Neuronal stem cell (in vitro differentiated cells): Measurements from ENCODE around the gene C10orf67.

Experiments
- DNase-seq: peaks from one replicate; pipeline ENCODE4 v3.0.0-alpha.2; 2013; ENCODE audit warnings: low spot score
- H2AFZ ChIP-seq: one replicate; pipeline ENCODE4 v1.6.1; 2013; ENCODE audit warnings: mild to moderate bottlenecking, low read length, inconsistent platforms
- H2AK5ac ChIP-seq: 2 replicates; pipeline ENCODE4 v1.6.1; 2013; ENCODE audit warnings: low read depth, mild to moderate bottlenecking, inconsistent platforms, low read length, moderate library complexity, mixed read lengths
- H2BK120ac ChIP-seq: 2 replicates; pipeline ENCODE4 v1.6.1; 2013; ENCODE audit warnings: low read depth, mild to moderate bottlenecking, inconsistent platforms, low read length, moderate library complexity, mixed read lengths
- H2BK12ac ChIP-seq: one replicate; pipeline ENCODE4 v1.6.1; 2013; ENCODE audit warnings: low read length, inconsistent platforms
- H2BK15ac ChIP-seq: 2 replicates; pipeline ENCODE4 v1.6.1; 2013; ENCODE audit warnings: mild to moderate bottlenecking, low read length, inconsistent platforms, mixed read lengths
- H2BK5ac ChIP-seq: one replicate; pipeline ENCODE4 v1.6.1; 2013; ENCODE audit warnings: inconsistent platforms, mild to moderate bottlenecking, low read length, moderate library complexity
- H3K14ac ChIP-seq: one replicate; pipeline ENCODE4 v1.6.1; 2013; ENCODE audit warnings: low read length, inconsistent platforms
- H3K18ac ChIP-seq: 2 replicates; pipeline ENCODE4 v1.6.1; 2013; ENCODE audit warnings: low read length, inconsistent platforms
- H3K23ac ChIP-seq: 2 replicates; pipeline ENCODE4 v1.6.1; 2013; ENCODE audit warnings: low read depth, mild to moderate bottlenecking, mixed read lengths, low read length, inconsistent platforms; ENCODE audit not compliant: poor library complexity
- H3K27ac ChIP-seq: replicated peaks from 3 replicates; pipeline ENCODE4 v1.5.1; 2013; ENCODE audit warnings: low read length, inconsistent platforms
- H3K27me3 ChIP-seq, 3 experiments: 2 replicates each; pipeline ENCODE4 v1.6.1; 2013; ENCODE audit warnings: low read length in 3 of 3, mild to moderate bottlenecking in 2 of 3, inconsistent platforms in 1 of 3, low read depth in 1 of 3, mixed read lengths in 1 of 3, moderate library complexity in 1 of 3; ENCODE audit not compliant: control insufficient read depth in 3 of 3, insufficient read depth in 3 of 3
- H3K36me3 ChIP-seq, 2 donors: replicated peaks in 1 of 2; 2 replicates each; pipeline ENCODE4 v1.6.1; 2013; ENCODE audit warnings: low read length in 2 of 2; ENCODE audit not compliant: control insufficient read depth in 2 of 2, insufficient read depth in 2 of 2
- H3K4ac ChIP-seq: 2 replicates; pipeline ENCODE4 v1.6.1; 2013; ENCODE audit warnings: inconsistent platforms, mild to moderate bottlenecking, low read length, moderate library complexity
- H3K4me1 ChIP-seq, 2 donors: 1 replicate in 1 of 2; 2 replicates in 1 of 2; pipeline ENCODE4 v1.6.1; 2013; ENCODE audit warnings: low read length in 2 of 2, low read depth in 1 of 2; ENCODE audit not compliant: control insufficient read depth in 2 of 2, insufficient read depth in 1 of 2
- H3K4me2 ChIP-seq: one replicate; pipeline ENCODE4 v1.6.1; 2013; ENCODE audit warnings: mild to moderate bottlenecking, low read length, inconsistent platforms; ENCODE audit not compliant: insufficient read depth, poor library complexity, severe bottlenecking
- H3K4me3 ChIP-seq, 2 donors: 2 replicates each; pipeline ENCODE4 v1.5.1; 2013; ENCODE audit warnings: low read length in 2 of 2, mild to moderate bottlenecking in 2 of 2, inconsistent platforms in 1 of 2, moderate library complexity in 1 of 2
- H3K79me1 ChIP-seq: one replicate; pipeline ENCODE4 v1.6.1; 2013; ENCODE audit warnings: low read depth, mild to moderate bottlenecking, inconsistent platforms, low read length, moderate library complexity
- H3K9ac ChIP-seq: one replicate; pipeline ENCODE4 v1.6.1; 2013; ENCODE audit warnings: mild to moderate bottlenecking, low read depth, low read length, inconsistent platforms; ENCODE audit not compliant: poor library complexity
- H3K9me3 ChIP-seq, 2 donors: replicated peaks in 1 of 2; 2 replicates each; pipeline versions ENCODE3 to v1.6.1; 2013; ENCODE audit warnings: low read length in 2 of 2, mild to moderate bottlenecking in 2 of 2, inconsistent platforms in 1 of 2, low read depth in 1 of 2, mixed read lengths in 1 of 2, moderate library complexity in 1 of 2; ENCODE audit not compliant: control insufficient read depth in 2 of 2, insufficient read depth in 1 of 2
- H4K8ac ChIP-seq: one replicate; pipeline ENCODE4 v1.6.1; 2013; ENCODE audit warnings: low read depth, mild to moderate bottlenecking, inconsistent platforms, low read length, moderate library complexity
- H4K91ac ChIP-seq: one replicate; pipeline ENCODE4 v1.6.1; 2013; ENCODE audit warnings: low read length, low read depth, mild to moderate bottlenecking, inconsistent platforms; ENCODE audit not compliant: poor library complexity
- WGBS, 2 donors: extraction: QIAGEN DNeasy Blood & Tissue Kit; methylation state at CpG; one replicate each; pipeline ENCODE4 v1.1.7; 2013; ENCODE audit warnings: missing lambda C conversion rate in 2 of 2, mixed read lengths in 1 of 2; ENCODE audit not compliant: insufficient read length in 2 of 2, insufficient replicate concordance in 1 of 2; ENCODE audit errors: extremely low coverage in 2 of 2; 5-methylcytosine and 5-hydroxymethylcytosine counted together

The C10orf67 gene

GRCh38 chr10:23318359-23318758, 26.2 kb downstream of the C10orf67 start:
- Histone ChIP-seq H2BK5ac (no peak overlapping the region), H3K79me1 (no peaks in the 10 kb centered on the region), H3K18ac (no peak overlapping the region), H3K4ac (no peak overlapping the region), H3K4me3 (no peak overlapping the region), H3K27ac (no peak overlapping the region), H3K23ac (no peak overlapping the region), H2AK5ac (no peak overlapping the region), H3K9ac (no peak overlapping the region), H4K8ac (no peak overlapping the region), H3K9me3 (no peaks in the 10 kb centered on the region), H2AFZ (no peak overlapping the region), H3K4me2 (no peak overlapping the region), H3K4me1 (no peaks in the 10 kb centered on the region), H2BK120ac (no peak overlapping the region), H2BK15ac (no peak overlapping the region), H3K36me3 (no peaks in the 10 kb centered on the region), H4K91ac (no peak overlapping the region), H2BK12ac (no peak overlapping the region), H3K14ac (no peak overlapping the region), H3K27me3 (peaks cover 0 to 2% (median 0%) of the 10 kb centered on the region in 3 experiments)
- no CpG with 5 or more reads among the region's 3 CpGs for WGBS, 2 donors
- DNase-seq = no peak

GRCh38 chr10:23317416-23317815, 27.2 kb downstream of the C10orf67 start:
- Histone ChIP-seq H2BK15ac (no peak overlapping the region), H3K18ac (no peak overlapping the region), H3K4me3 (no peak overlapping the region), H2BK5ac (no peak overlapping the region), H3K27ac (no peak overlapping the region), H3K9ac (no peak overlapping the region), H4K91ac (no peak overlapping the region), H2AK5ac (no peak overlapping the region), H3K23ac (no peak overlapping the region), H3K14ac (no peak overlapping the region), H2BK12ac (no peak overlapping the region), H4K8ac (no peak overlapping the region), H3K4me2 (no peak overlapping the region), H3K79me1 (no peaks in the 10 kb centered on the region), H2AFZ (no peak overlapping the region), H3K4ac (no peak overlapping the region), H3K9me3 (no peaks in the 10 kb centered on the region), H2BK120ac (no peak overlapping the region), H3K36me3 (no peaks in the 10 kb centered on the region), H3K27me3 (peaks cover 0 to 2% (median 0%) of the 10 kb centered on the region in 3 experiments), H3K4me1 (no peaks in the 10 kb centered on the region)
- no CpG with 5 or more reads among the region's 3 CpGs for WGBS, 2 donors
- no peak for DNase-seq

- H3K27ac ChIP-seq = no peak overlapping the region
- no peak for DNase-seq
- no peak overlapping the region for H2AFZ ChIP-seq
- no peaks in the 10 kb centered on the region for H3K79me1 ChIP-seq
- peaks cover 0 to 2% (median 0%) of the 10 kb centered on the region in 3 experiments for H3K27me3 ChIP-seq
- WGBS, 2 donors = no CpG with 5 or more reads among the region's 6 CpGs
- no peak overlapping the region for H2AK5ac ChIP-seq
- H3K9ac ChIP-seq = no peak overlapping the region
- no peak overlapping the region for H2BK12ac ChIP-seq
- H3K4ac ChIP-seq = no peak overlapping the region
- H3K14ac ChIP-seq = no peak overlapping the region
- no peak overlapping the region for H2BK15ac ChIP-seq
- no peaks in the 10 kb centered on the region for H3K36me3 ChIP-seq
- H3K23ac ChIP-seq = no peak overlapping the region
- H3K4me1 ChIP-seq = no peaks in the 10 kb centered on the region
- no peak overlapping the region for H2BK120ac ChIP-seq
- H3K18ac ChIP-seq = no peak overlapping the region
- no peak overlapping the region for H4K91ac ChIP-seq
- no peak overlapping the region for H3K4me3 ChIP-seq
- H3K4me2 ChIP-seq = no peak overlapping the region
- H2BK5ac ChIP-seq = no peak overlapping the region
- no peak overlapping the region for H4K8ac ChIP-seq
- no peaks in the 10 kb centered on the region for H3K9me3 ChIP-seq
These were observed 28.2 kb downstream of the C10orf67 start for GRCh38 chr10:23316406-23316805.

- no peak overlapping the region for H3K4me2 ChIP-seq
- no peak overlapping the region for H2BK5ac ChIP-seq
- H3K36me3 ChIP-seq = no peaks in the 10 kb centered on the region
- H2BK15ac ChIP-seq = no peak overlapping the region
- no peak overlapping the region for H4K8ac ChIP-seq
- H3K23ac ChIP-seq = no peak overlapping the region
- H3K14ac ChIP-seq = no peak overlapping the region
- no peak overlapping the region for H2BK120ac ChIP-seq
- WGBS, 2 donors = no CpG with 5 or more reads among the region's 3 CpGs
- H3K9ac ChIP-seq = peak overlapping the region; percentile 67
- no peaks in the 10 kb centered on the region for H3K79me1 ChIP-seq
- no peak overlapping the region for H4K91ac ChIP-seq
- no peak for DNase-seq
- no peak overlapping the region for H2AK5ac ChIP-seq
- no peak overlapping the region for H3K4me3 ChIP-seq
- peaks cover 0 to 2% (median 0%) of the 10 kb centered on the region in 3 experiments for H3K27me3 ChIP-seq
- peak overlapping the region; percentile 99 for H2BK12ac ChIP-seq
- no peak overlapping the region for H3K18ac ChIP-seq
- H3K9me3 ChIP-seq = no peaks in the 10 kb centered on the region
- no peak overlapping the region for H3K4ac ChIP-seq
- H3K27ac ChIP-seq = no peak overlapping the region
- no peaks in the 10 kb centered on the region for H3K4me1 ChIP-seq
- no peak overlapping the region for H2AFZ ChIP-seq
These were observed 28.6 kb downstream of the C10orf67 start for GRCh38 chr10:23315966-23316365.
